GM23248 (cell line): ENCODE results near the gene GPRIN2. TPM values are rescaled to one million over a fixed set of nuclear protein-coding genes. Genes with fewer than 3 reads are reported as not detected.

Source experiments
- DNase-seq: peaks from one replicate; pipeline ENCODE4 v3.0.0-alpha.2; 2015
- H2AFZ ChIP-seq: fragments of 200-600 bp; sonication (generic); 2 replicates; pipeline ENCODE4 v1.6.1; 2016; ENCODE audit warnings: antibody characterized with exemption
- H3F3A ChIP-seq: fragments of 200-600 bp; sonication (generic); 2 replicates; pipeline ENCODE4 v1.6.1; 2016; ENCODE audit warnings: mild to moderate bottlenecking, antibody characterized with exemption, mixed run types; ENCODE audit not compliant: insufficient read depth
- H3K27ac ChIP-seq: fragments of 200-600 bp; sonication (generic); 2 replicates; pipeline ENCODE4 v1.5.1; 2016; ENCODE audit warnings: mild to moderate bottlenecking
- H3K27me3 ChIP-seq: fragments of 200-600 bp; sonication (generic); replicated peaks from 2 replicates; pipeline ENCODE4 v1.6.1; 2016; ENCODE audit warnings: mild to moderate bottlenecking; ENCODE audit not compliant: insufficient read depth
- H3K36me3 ChIP-seq: fragments of 200-600 bp; sonication (generic); 2 replicates; pipeline ENCODE4 v1.6.1; 2016; ENCODE audit warnings: low read depth, mild to moderate bottlenecking
- H3K4me1 ChIP-seq: fragments of 200-600 bp; sonication (generic); 2 replicates; pipeline ENCODE4 v1.6.1; 2016; ENCODE audit warnings: mild to moderate bottlenecking; ENCODE audit not compliant: insufficient read depth
- H3K4me2 ChIP-seq: fragments of 200-600 bp; sonication (generic); one replicate; pipeline ENCODE4 v1.6.1; 2016; ENCODE audit warnings: mild to moderate bottlenecking; ENCODE audit not compliant: unreplicated experiment
- H3K4me3 ChIP-seq: fragments of 200-600 bp; sonication (generic); 2 replicates; pipeline ENCODE4 v1.5.1; 2016; ENCODE audit warnings: mild to moderate bottlenecking
- H3K79me2 ChIP-seq: fragments of 200-600 bp; sonication (generic); 2 replicates; pipeline ENCODE4 v1.6.1; 2016; ENCODE audit warnings: mild to moderate bottlenecking; ENCODE audit not compliant: insufficient read depth
- H3K9ac ChIP-seq: fragments of 200-600 bp; sonication (generic); 2 replicates; pipeline ENCODE4 v1.6.1; 2016; ENCODE audit warnings: mild to moderate bottlenecking
- H3K9me2 ChIP-seq: fragments of 200-600 bp; sonication (generic); 2 replicates; pipeline ENCODE4 v1.6.1; 2016; ENCODE audit warnings: mixed run types, mild to moderate bottlenecking, moderate library complexity; ENCODE audit not compliant: insufficient read depth
- H3K9me3 ChIP-seq: fragments of 200-600 bp; sonication (generic); one replicate; pipeline ENCODE4 v1.6.1; 2017; ENCODE audit warnings: low read depth
- H4K20me1 ChIP-seq: fragments of 200-600 bp; sonication (generic); 2 replicates; pipeline ENCODE4 v1.6.0; 2016; ENCODE audit not compliant: insufficient read depth
- EZH2 ChIP-seq: fragments of 200-600 bp; sonication (generic); IDR thresholded peaks from 2 replicates; pipeline ENCODE4 v1.6.1; 2018; ENCODE audit warnings: antibody characterized with exemption, mild to moderate bottlenecking; ENCODE audit not compliant: insufficient read depth, poor library complexity, severe bottlenecking
- EZH2phosphoT487 ChIP-seq: fragments of 200-600 bp; sonication (generic); IDR thresholded peaks from 2 replicates; pipeline ENCODE4 v1.6.1; 2018; ENCODE audit warnings: antibody characterized with exemption, moderate library complexity, mild to moderate bottlenecking, low read depth; ENCODE audit not compliant: insufficient read depth
- WGBS, 2 experiments: methylation state at CpG; one replicate each; pipeline ENCODE4 v1.1.6; 2015 to 2017; ENCODE audit warnings: low lambda C conversion rate in 2 of 2, low coverage in 1 of 2; ENCODE audit errors: missing lambda C conversion rate in 2 of 2; 5-methylcytosine and 5-hydroxymethylcytosine counted together
- in situ Hi-C: fragments of 300-500 bp; cut with MboI; formaldehyde crosslinking; loops from 2 replicates; pipeline ENCODE4 v1.15.0; 2020
- polyA plus RNA-seq: library from polyadenylated mRNA; unstranded; fragments of >200 nt; fragmentation: Nextera tagmentation; extraction: Ambion mirVana; gene quantifications from 2 replicates; pipeline ENCODE4 v1.2.1, GENCODE V29; 2016
- total RNA-seq: library from RNA; depleted of rRNA; stranded (reverse); fragments of >200 nt; shearing (Covaris generic); gene quantifications from 2 replicates; pipeline ENCODE4 v1.2.3, GENCODE V29; 2014

The GPRIN2 gene
- total and polyA plus RNA-seq, 2 experiments from 2014 or later, result not detected

- Histone ChIP-seq H3K36me3 (no peaks in the 10 kb centered on the region), H3K4me1 (peaks cover 28% of the 10 kb centered on the region), H4K20me1 (no peaks in the 10 kb centered on the region), H3K9me3 (no peaks in the 10 kb centered on the region), H3K9ac (peak overlapping the region; percentile 45), H3K9me2 (no peaks in the 10 kb centered on the region), H3K27ac (peak overlapping the region; percentile 69), H3K27me3 (no peaks in the 10 kb centered on the region), H3K79me2 (no peaks in the 10 kb centered on the region), H3F3A (peaks cover 34% of the 10 kb centered on the region), H3K4me2 (peak overlapping the region; percentile 35), H3K4me3 (no peak overlapping the region), H2AFZ (peak overlapping the region; percentile 24)
- WGBS, 2 experiments, result 83% methylated on average over 14 of the region's 14 CpGs
- in situ Hi-C loops, result no loop called here
- TF ChIP-seq EZH2 (no peak), EZH2phosphoT487 (no peak)
- DNase-seq, result peak; percentile 79
Observed at GRCh38 chr10:46524472-46525176, 31.8 kb downstream of the GPRIN2 start.

- peak; percentile 98 for DNase-seq
- H3K36me3 ChIP-seq, result no peaks in the 10 kb centered on the region
- TF ChIP-seq EZH2phosphoT487 (no peak), EZH2 (no peak)
- peak overlapping the region; percentile 35 for H3K4me2 ChIP-seq
- no peaks in the 10 kb centered on the region for H3K27me3 ChIP-seq
- peak overlapping the region; percentile 72 for H2AFZ ChIP-seq
- in situ Hi-C loops, result no loop called here
- no peaks in the 10 kb centered on the region for H3K9me2 ChIP-seq
- H3K4me1 ChIP-seq, result peaks cover 25% of the 10 kb centered on the region
- WGBS, 2 experiments, result 36 to 37% methylated on average over 8 of the region's 8 CpGs
- no peaks in the 10 kb centered on the region for H3K79me2 ChIP-seq
- H3K9ac ChIP-seq, result peak overlapping the region; percentile 45
- no peaks in the 10 kb centered on the region for H4K20me1 ChIP-seq
- H3F3A ChIP-seq, result peaks cover 28% of the 10 kb centered on the region
- H3K9me3 ChIP-seq, result no peaks in the 10 kb centered on the region
- H3K4me3 ChIP-seq, result no peak overlapping the region
- H3K27ac ChIP-seq, result peak overlapping the region; percentile 69
Observed at GRCh38 chr10:46523962-46524471, 32.4 kb downstream of the GPRIN2 start.

GRCh38 chr10:46523119-46523961 lies 33.1 kb downstream of the GPRIN2 start:
- Histone ChIP-seq H3K9me2 (no peaks in the 10 kb centered on the region), H3K36me3 (no peaks in the 10 kb centered on the region), H3K4me2 (peak overlapping the region; percentile 35), H3K4me1 (peaks cover 25% of the 10 kb centered on the region), H4K20me1 (no peaks in the 10 kb centered on the region), H3F3A (peaks cover 24% of the 10 kb centered on the region), H3K4me3 (no peak overlapping the region), H3K27me3 (no peaks in the 10 kb centered on the region), H3K9me3 (no peaks in the 10 kb centered on the region), H3K9ac (peak overlapping the region; percentile 45), H3K79me2 (no peaks in the 10 kb centered on the region), H3K27ac (peak overlapping the region; percentile 69), H2AFZ (peak overlapping the region; percentile 72)
- WGBS, 2 experiments, result 46 to 49% methylated on average over 12 of the region's 12 CpGs
- in situ Hi-C loops, result no loop called here
- peak; percentile 64 for DNase-seq
- TF ChIP-seq EZH2 (no peak), EZH2phosphoT487 (no peak)

GRCh38 chr10:46522295-46523118 lies 34.0 kb downstream of the GPRIN2 start:
- H3K27me3 ChIP-seq, result no peaks in the 10 kb centered on the region
- TF ChIP-seq EZH2 (no peak), EZH2phosphoT487 (no peak)
- peaks cover 24% of the 10 kb centered on the region for H3F3A ChIP-seq
- no peak overlapping the region for H2AFZ ChIP-seq
- H3K4me1 ChIP-seq, result peaks cover 25% of the 10 kb centered on the region
- H3K4me2 ChIP-seq, result no peak overlapping the region
- H3K36me3 ChIP-seq, result no peaks in the 10 kb centered on the region
- no peaks in the 10 kb centered on the region for H3K9me3 ChIP-seq
- H3K27ac ChIP-seq, result no peak overlapping the region
- no peaks in the 10 kb centered on the region for H4K20me1 ChIP-seq
- no peaks in the 10 kb centered on the region for H3K79me2 ChIP-seq
- no peak for DNase-seq
- no peak overlapping the region for H3K9ac ChIP-seq
- H3K4me3 ChIP-seq, result no peak overlapping the region
- H3K9me2 ChIP-seq, result no peaks in the 10 kb centered on the region
- in situ Hi-C loops, result no loop called here
- 80 to 83% methylated on average over 10 of the region's 10 CpGs for WGBS, 2 experiments
